HG03521 (cell line): ENCODE measurements around the gene MTF1.
"Not testable (repeated sequence)": the region's sequence is repeated elsewhere in the genome, so short reads cannot be mapped to it uniquely, and the experiment has no call there.

Source experiments
- ATAC-seq: cut with Tn5 transposase; IDR thresholded peaks from one replicate; pipeline ENCODE4 v1.9.1; 2021; ENCODE audit warnings: mild to moderate bottlenecking, moderate library complexity; ENCODE audit not compliant: unreplicated experiment

Gene MTF1

DNA sequence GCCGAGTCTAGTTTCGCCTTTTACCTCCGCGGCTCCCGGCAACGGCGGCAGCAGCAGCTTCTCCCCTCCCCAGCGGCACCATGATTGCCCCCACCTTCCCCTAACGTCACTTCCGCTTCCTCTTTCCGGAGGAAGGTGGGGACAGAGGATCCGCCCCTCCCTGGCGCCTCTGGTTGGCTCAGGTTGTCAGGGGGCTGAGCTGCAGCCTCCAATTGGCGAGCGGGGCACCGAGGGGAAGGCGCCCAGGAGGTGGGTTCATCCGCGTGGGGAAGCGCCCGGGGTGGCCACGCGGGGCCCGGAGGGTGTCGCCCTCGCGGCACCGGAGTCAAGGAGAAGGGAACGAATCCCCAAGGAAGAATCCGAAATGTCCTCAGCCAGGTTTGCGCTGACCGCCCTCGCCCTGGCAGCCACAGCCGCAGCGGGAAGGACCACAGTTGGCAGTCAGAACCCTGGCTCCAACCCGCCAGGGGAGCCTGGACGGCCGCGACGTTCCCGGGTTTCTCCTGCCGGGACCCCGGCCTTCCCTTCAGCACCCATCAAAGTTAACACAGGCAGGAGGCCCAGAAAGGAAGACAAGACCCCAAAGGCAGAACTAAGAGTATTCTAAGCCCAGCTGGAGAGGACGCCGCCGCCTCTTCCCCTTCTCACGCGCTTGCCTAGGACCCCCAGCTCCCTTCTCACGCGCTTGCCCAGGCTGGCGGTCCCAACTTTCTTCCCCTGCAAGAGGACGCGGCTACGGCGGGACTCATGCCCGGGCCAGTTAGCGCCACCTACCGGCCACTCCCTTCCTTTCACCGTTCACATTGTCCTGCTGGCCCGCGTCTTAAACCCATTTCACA, at the start of gene MTF1:
TSS of gene MTF1 (minus strand) at position 86 of the 839 bp plus-strand sequence. CDS start 1,934 bp downstream, outside the sequence.
- peak; percentile 90 for ATAC-seq

DNA sequence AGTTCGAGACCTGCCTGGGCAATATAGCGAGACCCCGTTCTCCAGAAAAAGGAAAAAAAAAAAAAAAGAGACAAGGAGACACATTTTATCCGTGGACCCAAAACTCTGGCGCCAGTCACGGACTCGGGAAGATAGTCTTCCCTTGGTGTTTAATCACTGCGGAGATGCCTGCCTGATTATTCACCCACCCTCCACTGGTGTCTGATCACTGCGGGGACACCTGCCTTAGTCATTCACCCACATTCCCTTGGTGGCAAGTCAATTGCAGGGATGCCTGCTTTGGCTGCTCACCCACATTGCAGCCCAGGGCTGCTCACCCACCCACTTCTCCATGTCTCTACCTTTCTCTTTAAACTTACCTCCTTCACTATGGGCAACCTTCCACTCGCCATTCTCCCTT, 49.1 kb upstream of the MTF1 start:
- ATAC-seq = not testable (repeated sequence)

DNA sequence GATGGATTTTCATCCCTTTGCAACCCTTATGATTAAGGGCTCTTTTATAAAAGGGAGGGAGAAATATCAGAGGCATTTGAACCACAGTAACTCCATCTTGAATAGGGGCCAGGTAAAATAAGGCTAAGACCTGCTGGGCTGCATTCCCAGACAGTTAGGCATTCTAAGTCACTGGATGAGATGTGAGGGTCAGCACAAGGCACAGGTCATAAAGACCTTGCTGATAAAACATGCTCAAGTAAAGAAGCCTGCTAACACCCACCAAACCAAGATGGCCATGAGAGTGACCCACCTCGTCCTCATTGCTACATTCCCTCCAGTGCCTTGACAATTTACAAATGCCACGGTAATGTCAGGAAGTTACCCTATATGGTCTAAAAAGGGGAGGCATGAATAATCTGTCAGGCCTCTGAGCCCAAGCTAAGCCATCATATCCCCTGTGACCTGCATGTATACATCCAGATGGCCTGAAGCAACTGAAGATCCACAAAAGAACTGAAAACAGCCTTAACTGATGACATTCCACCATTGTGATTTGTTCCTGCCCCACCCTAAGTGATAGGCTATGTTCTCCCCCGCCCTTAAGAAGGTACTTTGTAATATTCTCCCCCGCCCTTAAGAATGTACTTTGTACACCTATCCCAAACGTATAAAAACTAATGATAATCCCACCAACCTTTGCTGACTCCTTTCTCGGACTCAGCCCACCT, 48.2 kb upstream of the MTF1 start:
- not testable (repeated sequence) for ATAC-seq

DNA sequence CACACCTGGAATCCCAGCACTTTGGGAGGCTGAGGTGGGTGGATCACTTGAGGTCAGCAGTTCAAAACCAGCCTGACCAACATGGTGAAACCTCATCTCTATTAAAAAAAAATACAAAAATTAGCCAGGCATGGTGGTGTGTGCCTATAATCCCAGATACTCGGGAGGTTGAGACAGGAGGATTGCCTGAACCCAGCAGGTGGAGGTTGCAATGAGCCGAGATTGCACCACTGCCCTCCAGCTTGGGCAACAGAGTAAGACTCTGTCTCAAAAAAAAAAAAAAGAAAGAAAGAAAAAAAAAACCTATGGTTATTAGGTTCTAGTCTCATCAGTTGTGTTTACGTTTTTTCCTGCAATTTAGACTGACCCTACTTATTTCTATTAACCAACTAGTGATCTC, 47.2 kb upstream of the MTF1 start:
- ATAC-seq = not testable (repeated sequence)

DNA sequence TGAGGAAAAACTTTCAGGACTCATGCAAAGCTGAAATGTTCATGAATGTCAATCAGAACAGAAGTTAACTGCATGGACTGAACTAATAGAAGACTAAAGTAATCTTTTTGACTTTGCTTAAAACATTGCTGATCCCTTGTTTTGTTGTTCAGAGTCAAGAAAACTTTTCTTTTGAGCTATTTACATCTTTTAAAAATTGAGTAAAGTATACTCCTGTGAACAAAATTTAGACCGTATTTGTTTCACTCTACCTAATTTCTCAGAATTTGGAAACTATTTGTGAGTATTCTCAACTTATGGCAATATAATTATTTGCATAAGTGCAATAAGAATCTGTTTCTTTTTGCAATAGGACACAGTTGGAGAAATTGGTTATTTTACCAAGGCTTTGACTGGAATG, 46.3 kb upstream of the MTF1 start:
- no peak for ATAC-seq

DNA sequence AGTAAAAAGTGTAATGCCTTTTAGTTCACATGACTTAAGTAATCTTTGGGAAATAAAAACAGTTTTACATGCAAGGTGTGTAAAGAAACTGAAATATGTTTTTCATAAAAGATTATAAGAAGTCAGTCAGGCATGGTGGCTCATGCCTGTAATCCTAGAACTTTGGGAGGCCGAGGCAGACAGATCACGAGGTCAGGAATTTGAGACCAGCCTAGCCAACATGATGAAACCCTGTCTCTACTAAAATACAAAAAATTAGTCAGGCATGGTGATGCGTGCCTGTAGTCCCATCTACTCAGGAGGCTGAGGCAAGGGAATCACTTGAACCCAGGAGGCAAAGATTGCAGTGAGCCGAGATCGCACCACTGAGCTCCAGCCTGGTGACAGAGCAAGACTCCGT, 44.5 kb upstream of the MTF1 start:
- ATAC-seq = not testable (repeated sequence)

DNA sequence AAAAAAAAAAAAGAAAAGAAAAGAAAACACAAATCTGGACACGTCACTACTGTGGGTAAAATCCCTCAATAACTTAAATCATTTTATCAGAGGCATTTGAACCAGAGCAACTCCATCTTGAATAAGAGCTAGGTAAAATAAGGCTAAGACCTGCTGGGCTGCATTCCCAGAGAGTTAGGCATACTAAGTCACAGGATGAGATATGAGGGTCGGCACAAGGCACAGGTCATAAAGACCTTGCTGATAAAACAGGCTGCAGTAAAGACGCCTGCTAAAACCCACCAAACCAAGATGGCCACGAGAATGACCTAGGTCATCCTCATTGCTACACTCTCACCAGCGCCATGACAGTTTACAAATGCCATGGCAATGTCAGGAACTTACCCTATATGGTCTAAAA, 43.6 kb upstream of the MTF1 start:
- no peak for ATAC-seq

DNA sequence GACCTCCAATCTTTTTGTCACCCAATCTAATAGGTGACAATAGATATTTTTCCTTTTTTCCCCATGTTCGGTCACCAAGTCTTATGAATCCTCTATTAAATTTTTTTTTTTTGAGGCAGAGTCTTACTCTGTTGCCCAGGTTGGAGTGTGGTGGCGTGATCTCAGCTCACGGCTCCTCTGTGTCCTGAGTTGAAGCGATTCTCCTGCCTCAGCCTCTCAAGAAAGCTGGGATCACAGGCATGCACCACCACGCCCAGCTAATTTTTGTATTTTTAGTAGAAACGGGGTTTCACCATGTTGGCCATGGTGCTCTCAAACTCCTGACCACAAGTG, 42.5 kb upstream of the MTF1 start:
- ATAC-seq = no peak

DNA sequence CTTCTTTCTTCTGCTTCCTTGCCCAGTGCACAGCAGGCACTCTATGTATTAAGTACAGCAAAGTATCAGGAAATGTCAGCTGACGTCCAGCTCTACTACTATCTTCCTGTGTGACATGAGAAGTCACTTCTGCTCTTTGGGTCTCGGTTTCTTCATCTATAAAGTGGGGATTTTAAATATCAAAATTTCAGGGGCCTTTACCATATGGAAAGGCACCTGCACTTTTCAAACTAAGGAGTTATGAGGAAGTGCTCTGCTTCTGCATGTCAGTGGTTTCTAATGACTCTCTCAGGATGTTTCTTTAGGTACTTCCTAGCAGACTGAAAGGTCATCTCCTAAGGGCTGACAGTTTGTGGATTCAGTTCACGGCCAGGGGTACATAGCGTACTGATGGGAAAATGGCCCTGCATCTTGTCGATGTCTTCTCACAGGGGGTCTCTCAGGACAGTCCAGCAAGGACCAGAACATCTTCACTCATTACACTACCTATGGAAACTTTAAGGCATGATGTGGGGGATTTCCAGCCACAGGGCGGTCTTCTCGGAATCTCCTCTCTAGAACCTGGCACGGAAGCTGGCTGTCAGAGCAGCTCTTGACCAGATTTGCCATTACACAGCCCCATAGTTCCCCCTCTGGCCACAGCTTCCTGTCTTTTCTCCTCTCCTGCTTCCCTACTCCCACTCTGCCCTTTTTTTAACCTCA, 42.0 kb upstream of the MTF1 start:
- ATAC-seq = peak; percentile 46

DNA sequence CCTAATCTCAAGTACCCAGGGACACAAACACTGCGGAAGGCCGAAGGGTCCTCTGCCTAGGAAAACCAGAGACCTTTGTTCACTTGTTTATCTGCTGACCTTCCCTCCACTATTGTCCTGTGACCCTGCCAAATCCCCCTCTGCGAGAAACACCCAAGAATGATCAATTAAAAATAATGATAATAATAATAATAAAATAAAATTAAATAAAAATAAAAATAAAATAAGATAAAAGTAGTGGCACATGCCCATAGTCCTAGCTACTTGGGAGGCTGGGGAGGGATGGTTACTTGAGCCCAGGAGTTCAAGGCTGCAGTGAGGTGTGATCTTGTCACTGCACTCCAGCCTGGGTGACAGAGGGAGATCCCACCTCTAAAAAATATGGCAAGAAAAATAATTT, 38.2 kb upstream of the MTF1 start:
- ATAC-seq = not testable (repeated sequence)

DNA sequence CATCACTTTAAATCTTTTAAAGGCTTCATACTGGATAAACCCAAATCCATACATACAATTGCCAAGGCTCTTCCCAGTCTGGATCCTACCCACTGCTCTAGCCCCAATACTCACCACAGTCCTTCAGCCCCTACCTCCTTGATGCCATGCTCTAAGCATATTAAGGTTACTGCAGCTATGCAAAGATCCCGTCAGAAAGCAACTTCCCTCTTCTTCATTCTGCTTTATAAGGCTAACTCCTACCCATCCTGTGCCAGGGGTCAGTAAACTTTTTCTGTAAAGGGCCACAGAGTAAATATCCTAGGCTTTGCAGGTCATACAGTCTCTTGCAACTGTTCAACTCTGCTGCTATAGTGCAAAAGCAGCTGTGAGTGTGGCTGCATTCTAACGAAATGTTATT, 34.3 kb upstream of the MTF1 start:
- no peak for ATAC-seq

DNA sequence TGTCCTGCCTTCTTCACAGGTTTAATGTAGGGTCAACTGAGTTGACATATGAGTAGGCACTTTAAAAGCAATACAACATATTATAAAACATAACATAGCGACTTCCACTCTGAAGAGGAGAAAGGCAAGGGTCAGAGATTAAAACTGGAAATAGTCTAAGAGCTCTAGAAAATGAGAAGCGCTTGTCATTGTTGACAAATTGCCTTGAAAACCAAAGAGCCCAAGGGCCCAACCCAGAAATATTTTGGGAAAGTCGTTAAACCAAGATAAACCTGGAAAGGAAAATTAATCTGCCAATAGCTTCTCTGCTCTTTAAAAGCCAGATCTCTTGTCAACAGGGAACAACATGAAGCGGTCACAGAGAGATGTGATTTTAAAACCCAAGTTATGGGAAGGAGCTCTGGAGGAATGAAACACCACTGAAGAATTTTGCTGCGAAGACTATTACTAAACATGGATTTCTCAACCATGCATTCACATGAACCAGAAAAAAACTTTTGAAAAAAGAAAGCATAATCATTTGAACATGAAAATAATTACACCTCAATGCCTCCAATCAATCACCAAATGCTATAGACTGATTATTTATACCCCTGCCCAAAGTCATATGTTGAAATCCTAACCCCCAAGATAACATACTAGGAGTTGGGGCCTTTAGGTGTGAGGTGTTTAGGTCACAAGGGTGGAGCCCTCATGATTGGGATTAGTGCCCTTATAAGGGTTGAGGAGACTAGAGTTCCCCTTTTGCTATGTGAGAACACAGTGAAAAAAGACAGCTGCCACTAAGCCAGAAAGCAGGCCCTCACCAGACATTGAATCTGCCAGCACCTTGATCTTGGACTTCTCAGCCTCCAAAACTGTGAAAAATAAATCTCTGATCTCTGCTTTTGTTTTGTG, 33.0 kb upstream of the MTF1 start:
- no peak for ATAC-seq

DNA sequence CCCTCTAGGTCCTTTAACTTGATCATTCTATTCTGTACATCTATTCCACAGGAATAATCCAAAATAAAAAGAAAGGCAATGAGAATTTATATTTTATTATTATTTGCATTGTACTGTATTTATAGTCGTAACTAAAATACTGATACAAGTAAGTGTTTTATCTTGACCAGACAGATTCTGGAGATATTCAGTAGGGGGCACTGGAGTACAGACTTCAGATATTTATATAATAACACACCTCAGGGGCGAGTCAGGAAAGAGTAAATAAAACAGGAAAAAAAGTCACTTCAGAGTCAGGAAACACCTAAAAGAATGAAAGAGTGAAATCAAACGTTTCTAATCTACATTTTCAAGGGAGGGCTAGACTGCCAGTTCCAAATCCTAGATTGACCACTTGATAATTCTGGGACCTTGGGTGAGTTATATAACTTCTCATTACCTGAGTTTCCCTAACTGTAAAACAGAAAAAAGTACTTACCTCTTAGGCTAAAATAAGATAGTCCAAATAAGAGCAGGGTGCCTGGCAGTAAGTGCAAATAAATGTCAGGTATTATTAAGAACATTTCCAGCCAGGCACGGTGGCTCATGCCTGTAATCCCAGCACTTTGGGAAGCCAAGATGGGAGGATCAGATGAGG, 31.1 kb upstream of the MTF1 start:
- ATAC-seq = no peak

DNA sequence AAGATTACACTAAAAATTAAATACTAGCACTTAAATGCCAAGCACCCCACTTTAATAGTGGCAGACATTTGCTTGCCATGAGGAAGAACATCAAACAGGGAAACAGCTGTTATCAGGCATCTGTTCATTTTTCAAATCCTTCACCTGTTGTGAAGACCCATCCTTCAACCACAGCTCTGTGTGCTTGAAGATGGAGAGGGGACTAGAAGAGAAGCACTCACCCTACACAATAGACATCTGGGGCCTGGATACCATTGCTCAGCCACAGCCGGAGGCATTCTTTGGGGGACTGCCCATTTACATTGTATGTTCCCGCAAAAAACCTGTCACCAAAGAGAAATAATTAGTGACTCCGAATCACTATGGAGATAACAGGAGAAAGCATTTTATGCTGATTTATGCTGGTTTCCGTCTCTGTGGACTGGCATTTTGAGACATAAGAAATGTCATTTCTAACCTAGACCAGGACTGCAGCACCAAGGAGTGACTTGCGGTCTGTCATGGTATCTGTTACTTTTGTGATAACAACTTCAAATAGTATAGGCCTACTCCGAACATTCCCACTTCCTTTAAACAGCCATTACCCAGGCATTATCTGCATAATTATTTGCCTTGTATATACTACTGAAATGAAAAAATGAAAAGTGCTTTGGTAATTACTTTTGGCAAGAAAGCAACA, 28.8 kb upstream of the MTF1 start:
- ATAC-seq = no peak

DNA sequence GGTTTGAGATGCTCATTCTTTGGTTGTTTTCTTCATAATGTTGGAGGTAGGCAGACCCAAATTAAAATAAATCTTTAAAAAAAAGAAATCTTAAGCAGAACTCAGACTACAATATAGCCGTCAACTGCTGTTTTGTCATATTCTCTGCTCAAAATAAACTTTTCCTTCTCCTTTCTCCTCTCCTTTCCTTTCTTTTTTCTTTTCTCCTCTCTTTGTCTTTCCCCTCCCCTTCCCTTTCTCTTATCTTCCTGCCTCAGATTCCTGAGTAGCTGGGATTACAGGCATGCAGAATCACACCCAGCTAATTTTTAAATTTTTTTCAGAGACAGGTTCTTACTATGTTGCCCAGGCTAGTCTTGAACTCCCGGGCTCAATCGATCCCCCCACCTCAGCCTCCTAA, 24.8 kb upstream of the MTF1 start:
- ATAC-seq = no peak

DNA sequence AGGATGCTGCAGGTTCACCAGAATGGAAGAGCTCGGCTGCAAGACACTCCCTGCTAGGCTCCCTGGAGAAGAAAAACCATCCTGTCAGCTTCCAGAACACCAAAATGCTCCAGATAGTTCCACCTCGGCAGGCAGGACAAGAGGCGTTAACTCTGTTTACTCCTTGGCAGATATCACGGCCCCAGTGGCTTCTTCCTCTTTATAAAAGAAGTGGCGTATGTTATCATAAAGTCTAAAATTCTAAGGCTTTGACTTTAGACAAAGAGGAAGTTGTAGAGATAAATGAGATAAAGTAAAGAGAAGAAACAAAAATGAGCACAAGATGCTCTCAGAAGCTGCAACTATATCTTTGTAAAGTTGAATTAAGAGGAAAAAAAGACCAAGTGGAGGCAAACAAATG, 24.3 kb upstream of the MTF1 start:
- no peak for ATAC-seq

DNA sequence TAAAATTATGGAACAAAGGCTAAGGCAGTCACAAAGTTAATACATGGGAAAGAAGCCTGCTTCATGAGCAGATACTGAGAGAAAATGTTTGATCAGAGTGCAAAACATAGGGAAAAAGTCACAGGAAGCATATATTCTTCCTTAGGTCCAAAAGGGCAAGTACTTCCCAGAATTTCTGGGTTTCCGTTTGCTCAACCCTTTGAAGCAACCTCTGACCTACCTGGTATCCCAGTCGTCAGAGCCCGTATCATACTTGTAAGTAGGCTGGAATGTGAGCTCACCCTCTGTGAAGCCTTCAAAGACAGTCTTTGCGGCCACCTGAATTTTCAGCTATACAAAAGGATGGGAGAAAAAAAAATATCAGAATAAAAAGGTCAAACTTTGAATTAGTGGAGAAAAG, 20.5 kb upstream of the MTF1 start:
- no peak for ATAC-seq

DNA sequence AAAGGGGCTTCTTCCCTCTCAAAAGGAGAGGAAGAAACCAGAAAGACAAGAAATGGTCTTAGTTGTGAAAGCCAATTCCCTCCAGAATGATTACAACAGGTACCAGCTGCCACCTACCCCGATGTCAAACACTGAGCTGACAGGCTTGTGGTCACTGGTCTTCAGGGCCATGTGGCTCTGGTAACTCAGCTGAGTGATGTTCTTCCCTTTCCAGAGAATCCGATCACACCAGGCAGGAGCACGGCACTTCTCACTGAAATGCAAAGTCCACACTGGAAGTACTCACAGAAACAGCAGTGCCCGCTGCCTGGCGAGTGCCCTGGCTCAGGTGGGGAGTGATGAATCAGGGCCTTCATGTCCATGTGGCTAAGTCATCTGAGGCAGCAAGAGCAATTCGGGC, 18.7 kb upstream of the MTF1 start:
- no peak for ATAC-seq

DNA sequence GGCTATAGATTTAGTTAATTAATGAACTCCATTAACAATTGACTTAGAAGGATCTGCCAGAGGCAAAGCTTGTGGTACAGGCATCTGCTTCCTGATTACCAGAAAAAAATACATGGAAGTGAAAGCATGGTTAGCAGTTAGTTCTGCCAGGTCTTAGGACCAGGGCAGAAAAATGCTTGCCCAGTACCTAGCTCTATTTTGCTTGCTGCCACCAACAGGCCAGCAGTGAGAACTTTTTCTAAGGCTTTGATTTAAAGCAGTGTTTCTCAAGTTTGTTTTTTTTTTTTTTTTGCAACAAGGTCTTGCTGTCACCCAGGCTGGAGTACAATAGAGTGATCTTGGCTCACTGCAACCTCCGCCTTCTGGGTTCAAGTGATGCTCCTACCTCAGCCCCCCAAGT, 16.4 kb upstream of the MTF1 start:
- no peak for ATAC-seq

DNA sequence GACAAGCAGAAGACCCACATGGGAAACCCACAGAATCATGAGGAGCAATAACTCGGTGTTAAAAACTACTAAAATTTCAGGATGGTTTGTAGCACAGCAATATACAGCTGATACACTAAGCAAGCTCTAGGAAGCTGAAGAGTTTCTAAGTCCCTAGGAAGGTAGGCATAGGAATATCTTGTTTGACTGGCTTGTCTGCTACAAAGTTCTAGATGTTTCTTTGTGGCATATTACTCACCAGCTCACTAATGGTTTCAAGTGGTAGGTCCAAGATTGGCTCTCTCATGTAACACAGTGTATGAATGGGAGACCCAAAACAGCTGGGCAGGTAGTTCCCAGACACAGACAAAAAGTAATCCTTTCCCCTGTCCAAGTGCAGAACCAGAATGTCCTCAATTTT, 13.3 kb upstream of the MTF1 start:
- ATAC-seq = no peak
